HG03469 (cell line): ENCODE measurements around the gene IRF2BP2.

ENCODE experiments used
- ATAC-seq: cut with Tn5 transposase; IDR thresholded peaks from one replicate; pipeline ENCODE4 v1.9.1; 2021; ENCODE audit warnings: mild to moderate bottlenecking, moderate library complexity, moderate number of reproducible peaks; ENCODE audit not compliant: unreplicated experiment

The IRF2BP2 gene

GRCh38 chr1:234610061-234610665, at the start of gene IRF2BP2:
TSS of gene IRF2BP2 (minus strand) at chr1:234610178. CDS start at chr1:234609494, 684 bp downstream.
- no peak for ATAC-seq

GRCh38 chr1:234659538-234659937, 49.6 kb upstream of the IRF2BP2 start:
- ATAC-seq, result no peak

DNA sequence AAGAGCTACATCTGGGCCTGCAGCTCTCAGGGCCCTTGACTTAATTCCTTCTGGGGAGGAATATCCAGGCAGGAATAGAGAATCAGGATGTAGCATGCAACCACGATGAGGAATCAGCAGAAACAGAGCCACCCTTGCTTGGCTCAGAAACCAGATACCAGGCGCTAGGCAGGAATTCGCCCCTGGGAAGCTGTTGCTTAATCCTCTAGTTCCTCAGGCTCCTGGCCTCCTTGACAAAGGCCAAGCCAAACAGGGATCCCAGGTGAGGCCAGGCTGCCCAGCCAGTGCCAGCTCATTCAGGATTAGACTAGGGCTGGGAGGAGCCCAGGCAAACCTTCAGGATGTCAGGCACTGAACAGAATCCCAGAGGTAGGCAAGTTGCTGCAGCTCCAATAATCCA, 48.2 kb upstream of the IRF2BP2 start:
- no peak for ATAC-seq

DNA sequence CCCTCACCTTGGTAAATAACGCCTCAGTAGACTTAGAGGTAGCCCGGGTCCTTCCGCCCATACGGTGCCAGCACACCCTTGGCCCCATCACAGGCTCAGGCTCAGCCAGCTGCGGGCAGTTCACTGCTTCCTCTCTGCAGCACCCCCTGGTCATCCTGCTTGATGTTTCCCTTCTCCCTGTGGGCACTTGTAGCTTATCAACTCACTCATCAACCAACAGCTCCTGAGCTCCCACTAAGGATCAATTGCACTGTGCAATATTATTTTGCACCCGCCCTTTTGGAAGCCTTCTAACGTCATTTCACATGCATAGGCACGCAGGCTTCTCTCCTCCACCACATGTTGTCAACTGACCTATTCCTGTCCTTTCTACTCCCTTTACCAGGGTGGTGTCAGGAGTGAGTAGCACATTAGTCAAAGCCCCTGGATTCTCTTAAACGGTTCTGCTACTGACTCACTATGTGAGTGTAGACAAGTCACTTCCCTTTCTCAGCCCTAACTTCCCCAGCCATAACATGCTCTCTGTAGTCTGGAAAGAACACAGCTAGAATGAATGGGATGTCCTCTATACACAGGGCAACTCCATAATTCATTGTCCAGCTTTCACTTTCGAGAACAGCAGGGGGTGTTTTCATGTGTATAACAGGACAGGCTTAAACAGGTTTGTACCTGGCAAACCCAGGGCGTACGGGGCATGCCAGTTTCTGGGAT, 47.1 kb upstream of the IRF2BP2 start:
- no peak for ATAC-seq

DNA sequence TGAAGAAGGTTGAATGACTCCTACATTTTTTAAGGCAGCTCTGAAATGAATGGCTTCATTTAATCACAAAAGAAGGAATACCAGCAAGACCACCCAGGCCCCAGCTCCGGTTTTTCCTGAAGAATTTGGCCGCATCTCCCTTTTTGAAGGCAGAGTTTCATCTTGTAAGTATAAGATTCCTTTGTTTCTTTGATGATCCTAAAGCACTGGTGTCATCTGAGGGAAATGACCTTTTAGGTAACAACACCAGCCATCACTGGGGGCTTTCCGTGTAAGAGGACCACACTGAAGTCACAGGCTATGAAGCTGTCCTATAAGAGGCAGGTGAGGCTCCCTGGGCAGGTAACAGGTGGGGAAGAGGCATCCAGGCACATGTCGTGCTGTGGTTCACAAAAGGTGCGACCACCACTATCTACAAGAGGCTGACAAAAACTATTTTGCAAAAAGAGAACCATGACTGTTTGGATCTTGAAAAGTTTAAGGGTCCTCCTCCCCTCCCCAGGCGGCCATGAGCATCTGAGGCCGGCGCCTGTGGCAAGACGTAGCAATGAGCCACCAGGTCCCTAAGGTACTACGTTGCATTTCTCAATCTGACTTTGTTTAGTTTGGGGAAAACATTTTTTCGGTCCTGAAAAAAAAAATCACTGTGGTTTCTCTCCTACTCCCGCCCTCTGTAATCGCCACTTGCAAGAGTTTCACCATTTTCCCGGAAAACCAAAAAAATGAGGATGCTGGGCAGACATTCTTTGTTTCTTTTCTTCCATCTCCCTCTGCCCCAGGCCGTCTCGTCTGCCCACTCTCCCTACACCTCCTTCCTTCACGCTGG, 46.3 kb upstream of the IRF2BP2 start:
- no peak for ATAC-seq

GRCh38 chr1:234655328-234656069, 45.5 kb upstream of the IRF2BP2 start:
- ATAC-seq, result no peak

DNA sequence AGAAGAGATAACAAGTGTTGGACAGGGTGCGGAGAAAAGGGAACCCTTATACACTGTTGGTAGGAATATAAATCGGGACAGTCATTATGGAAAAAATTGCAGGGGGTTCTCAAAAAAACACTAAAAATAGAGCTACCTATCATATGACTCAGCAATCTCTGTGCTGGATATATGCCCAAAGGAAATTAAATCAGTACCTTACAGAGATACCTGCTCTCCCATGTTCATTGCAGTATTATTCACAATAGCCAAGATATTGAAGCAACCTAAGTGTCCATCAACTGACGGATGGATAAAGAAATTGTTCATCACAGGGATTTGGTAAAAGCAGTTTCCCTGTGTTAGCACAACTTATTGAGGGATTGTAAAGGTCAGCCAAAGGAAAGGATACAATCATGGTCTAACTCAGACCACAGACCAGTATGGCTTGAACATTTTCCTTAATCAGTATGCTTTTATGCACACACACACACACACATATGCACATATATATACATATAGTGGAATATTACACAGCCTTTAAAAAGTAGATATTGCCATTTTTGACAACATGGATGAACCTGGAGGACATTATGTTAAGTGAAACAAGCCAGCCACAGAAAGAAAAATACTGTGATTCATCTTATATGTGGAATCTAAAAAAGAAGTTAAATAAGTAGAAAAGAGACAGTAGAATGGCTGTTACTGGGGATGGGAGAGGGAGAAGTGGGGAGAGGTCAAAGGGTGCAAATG, 44.2 kb upstream of the IRF2BP2 start:
- ATAC-seq, result no peak

GRCh38 chr1:234649432-234650081, 39.6 kb upstream of the IRF2BP2 start:
- no peak for ATAC-seq

- no peak for ATAC-seq
These were observed 37.8 kb upstream of the IRF2BP2 start for GRCh38 chr1:234647758-234648157.

GRCh38 chr1:234647245-234647644, 37.3 kb upstream of the IRF2BP2 start:
- no peak for ATAC-seq

DNA sequence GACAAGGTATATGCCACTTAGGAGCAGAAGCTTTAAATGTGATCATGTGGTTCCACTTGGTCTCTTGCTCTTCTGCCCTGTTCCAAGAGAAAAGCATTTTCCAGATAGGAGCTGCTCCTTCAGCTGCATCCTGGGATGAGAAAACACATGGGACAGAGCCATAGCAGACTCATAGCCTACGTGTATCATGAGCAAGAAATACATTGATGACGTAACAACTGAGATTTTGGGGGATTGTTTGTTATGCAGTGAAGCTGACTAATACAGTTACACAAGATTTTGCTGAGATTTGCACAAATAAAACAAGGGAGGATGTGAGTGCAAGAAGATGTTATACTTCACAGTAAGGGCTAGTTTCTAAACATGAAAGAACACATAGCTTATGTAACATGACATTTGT, 36.0 kb upstream of the IRF2BP2 start:
- no peak for ATAC-seq

GRCh38 chr1:234645474-234645953, 35.5 kb upstream of the IRF2BP2 start:
- ATAC-seq, result no peak

DNA sequence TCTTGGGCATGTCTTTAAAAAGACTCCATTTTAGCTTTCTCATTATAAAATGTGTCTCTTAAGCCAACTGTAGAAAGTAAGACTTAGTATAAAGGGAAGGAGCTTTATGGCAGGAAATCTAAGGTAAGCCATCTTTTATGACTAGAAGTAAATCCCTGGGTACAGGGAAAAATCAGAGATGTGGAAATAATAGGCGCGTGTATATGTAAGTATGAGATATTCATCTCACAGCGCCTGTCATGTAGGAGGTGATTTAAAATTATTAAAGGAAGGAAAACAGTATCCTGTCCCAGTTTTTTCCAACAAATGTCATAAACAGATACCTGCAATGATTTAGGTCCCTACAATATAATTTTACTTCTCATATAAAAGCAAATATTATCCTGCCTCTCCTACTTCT, 35.0 kb upstream of the IRF2BP2 start:
- ATAC-seq, result no peak

DNA sequence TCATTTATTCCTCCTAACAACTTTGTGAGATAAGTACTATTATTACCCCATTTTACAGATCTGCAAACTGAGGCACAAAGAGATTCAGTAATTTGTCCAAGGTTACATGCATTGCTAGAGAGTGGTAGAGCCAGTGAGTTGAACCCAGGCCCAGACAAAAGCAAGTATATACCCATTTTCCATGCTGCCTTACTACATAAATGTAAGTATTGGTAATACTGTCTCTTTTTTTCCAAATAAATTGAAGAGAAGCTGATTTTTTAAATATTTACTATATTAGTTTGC, 33.8 kb upstream of the IRF2BP2 start:
- ATAC-seq, result no peak

DNA sequence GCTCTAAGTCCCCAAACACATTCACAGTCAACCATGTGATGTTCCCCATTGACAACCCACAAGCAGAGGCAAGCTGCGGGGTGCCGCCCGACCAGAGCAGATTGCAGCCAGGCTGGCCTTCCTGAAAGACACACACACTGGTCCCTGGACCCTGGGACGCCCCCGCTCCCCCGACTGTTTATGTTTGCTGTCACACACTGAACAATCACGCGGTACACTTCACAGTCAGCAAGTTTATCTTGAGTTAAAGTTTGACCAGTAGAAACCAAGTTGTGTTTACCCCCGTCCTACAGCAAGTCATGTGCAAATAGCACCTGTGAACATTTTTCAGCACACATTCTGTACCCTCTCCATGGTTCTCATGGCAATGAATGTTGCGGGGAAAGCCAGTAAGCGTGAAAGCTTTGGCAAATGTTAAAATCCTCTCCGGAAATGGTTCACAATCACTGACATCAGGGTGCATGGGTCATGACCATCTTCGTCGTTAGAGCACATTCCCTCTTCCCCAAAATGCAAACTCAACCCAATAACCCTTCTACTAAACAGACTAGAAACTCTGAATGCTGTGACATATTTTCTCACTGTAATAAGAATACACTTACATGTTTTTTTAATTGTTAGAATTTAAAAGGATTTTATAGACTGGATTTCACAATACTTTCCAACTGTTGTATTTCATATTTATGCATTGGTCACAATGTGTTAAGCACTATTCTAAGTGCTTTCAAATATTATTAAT, 33.3 kb upstream of the IRF2BP2 start:
- ATAC-seq, result no peak

GRCh38 chr1:234642428-234642827, 32.5 kb upstream of the IRF2BP2 start:
- ATAC-seq, result no peak

- no peak for ATAC-seq
These were observed 30.0 kb upstream of the IRF2BP2 start for GRCh38 chr1:234639961-234640360.

- no peak for ATAC-seq
These were observed 29.1 kb upstream of the IRF2BP2 start for GRCh38 chr1:234638832-234639799.
